GM19372 (cell line): ENCODE results near the gene MALAT1.

Experiments used
- ATAC-seq: cut with Tn5 transposase; IDR thresholded peaks from one replicate; pipeline ENCODE4 v1.9.1; 2021; ENCODE audit warnings: mild to moderate bottlenecking, low read depth, moderate library complexity; ENCODE audit not compliant: unreplicated experiment

MALAT1 gene

DNA sequence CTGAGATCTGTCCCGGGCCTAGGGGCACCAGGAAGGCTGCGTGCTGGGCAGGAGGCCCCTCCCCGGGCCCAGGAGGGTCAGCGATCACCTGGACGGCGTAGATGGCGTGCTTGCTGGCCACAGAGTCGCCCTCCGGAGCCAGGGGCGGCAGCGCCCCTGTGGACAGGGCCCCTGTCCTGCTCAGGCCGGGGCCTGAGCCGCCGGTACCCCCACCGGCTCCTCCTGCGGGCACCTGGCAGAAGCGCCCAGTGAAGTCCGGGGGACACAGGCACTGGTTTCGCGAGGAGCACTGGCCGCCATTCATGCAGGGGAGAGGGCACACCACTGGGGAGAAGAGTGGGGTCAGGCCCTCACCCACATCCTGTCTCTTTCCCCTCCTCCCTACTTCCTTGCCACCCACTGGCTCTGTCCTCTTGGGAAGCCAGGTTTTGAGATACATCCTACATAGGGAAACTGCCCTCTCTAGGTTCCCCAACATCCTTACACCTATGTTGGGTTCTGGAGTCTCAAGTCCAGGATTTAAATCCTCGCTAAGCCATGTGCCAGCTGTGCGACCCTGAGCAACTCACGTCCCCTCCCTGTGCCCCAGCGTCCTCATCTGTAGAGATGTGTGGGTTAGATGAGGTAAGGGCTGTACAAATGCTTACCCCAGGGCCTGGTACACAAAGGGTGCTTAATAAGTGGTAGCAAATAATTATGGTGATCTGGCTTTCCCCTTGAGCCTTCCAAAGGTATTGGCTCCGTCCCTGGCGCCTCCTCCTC is 55.4 kb downstream of the MALAT1 start:
- no peak for ATAC-seq

DNA sequence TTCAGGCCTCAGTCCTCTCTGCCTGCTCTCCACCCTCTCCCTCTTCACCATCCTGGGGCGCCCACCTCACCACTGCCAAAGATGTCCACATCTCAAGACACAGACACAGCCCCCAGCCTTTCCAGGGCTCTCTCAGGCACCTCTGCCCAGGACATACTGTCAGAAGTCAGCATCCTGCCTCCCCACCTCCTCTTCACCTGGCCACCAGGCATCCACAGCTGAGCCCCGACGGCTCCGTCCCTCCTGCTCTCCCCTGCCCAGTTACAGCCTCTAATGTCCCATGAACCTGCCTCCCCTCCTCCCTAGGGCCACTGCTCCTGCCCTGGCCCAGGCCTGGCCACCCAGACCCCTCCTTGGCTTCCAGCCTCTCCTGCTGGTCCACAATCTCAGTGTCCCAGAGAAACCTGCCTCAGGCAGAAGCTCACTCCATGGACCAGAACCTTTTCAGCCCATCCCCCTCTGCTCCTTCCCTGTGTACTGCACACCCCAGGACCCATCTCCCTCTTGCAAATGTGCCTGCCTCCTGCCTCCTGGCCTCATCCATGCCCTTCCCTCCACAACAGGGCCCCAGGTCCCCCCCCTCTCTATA is 56.1 kb downstream of the MALAT1 start:
- ATAC-seq = no peak

DNA sequence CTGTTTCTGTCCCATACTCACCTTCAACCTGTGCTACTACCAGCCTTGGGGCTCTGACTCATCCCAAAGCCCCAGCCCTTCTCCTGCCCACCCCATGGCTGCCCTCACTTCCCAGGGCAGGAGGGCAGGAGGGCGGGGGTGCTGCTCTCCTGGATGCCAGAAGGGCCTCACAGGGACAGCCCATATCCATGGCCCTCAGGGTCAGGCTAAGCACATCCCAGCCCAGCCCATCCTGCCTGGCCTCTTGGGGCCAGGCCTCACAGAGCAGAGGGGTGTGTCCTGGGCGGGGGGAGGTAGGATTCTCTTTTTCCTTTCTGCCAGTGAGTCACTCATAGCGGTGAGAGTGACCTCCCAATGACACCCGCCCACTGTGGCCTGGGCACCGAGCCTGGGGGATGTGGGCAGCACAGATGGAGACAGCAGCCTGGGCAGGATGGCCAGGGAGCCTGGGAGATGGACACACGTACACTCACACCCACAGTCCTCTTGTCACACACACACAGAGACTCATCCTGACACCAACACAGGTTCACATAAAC is 56.9 kb downstream of the MALAT1 start:
- no peak for ATAC-seq
